ENCODE measurements around the gene CARD9. TPM values are rescaled to one million over a fixed set of nuclear protein-coding genes. Genes with fewer than 3 reads are reported as not detected.

CARD9 gene
- total RNA-seq, 2 donors from 2014 or later, result 0.35 to 1.5 TPM

DNA sequence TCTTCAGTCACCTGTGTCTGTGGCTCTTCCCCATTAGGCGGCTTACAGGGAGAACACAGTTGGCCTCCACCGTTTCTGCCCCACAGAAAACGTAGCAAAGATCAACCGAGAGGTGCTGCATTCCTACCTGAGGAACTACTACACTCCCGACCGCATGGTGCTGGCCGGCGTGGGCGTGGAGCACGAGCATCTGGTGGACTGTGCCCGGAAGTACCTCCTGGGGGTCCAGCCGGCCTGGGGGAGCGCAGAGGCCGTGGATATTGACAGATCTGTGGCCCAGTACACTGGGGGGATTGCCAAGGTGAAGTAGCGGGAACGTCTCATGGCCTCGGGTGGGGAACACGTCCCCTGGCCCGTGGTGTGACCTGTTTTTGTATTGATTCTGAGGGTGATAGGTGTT is 43.4 kb upstream of the CARD9 start:
- Mint-ChIP-seq H3K27me3 (ENCODE audit: insufficient read depth) (no peaks in the 10 kb centered on the region), H3K27ac (no peak overlapping the region), H3K36me3 (ENCODE audit: low read depth) (peaks cover 62% of the 10 kb centered on the region), H3K4me3 (no peak overlapping the region), H3K9me3 (no peaks in the 10 kb centered on the region), H3K4me1 (no peaks in the 10 kb centered on the region)
- Histone ChIP-seq H3K36me3 (ENCODE audit: control insufficient read depth, insufficient read depth, low read length) (peaks cover 86% of the 10 kb centered on the region), H3K4me3 (ENCODE audit: low read length) (no peak overlapping the region), H3K27me3 (ENCODE audit: control insufficient read depth, insufficient read depth, low read length, poor library complexity, severe bottlenecking) (no peaks in the 10 kb centered on the region), H3K9me3 (ENCODE audit: control insufficient read depth, low read length) (no peaks in the 10 kb centered on the region), H3K9ac (ENCODE audit: extremely low read depth, low read length, poor library complexity, severe bottlenecking) (no peak overlapping the region), H3K4me1 (ENCODE audit: control insufficient read depth, insufficient read depth, low read length) (peaks cover 1% of the 10 kb centered on the region), H3K27ac (ENCODE audit: low read depth, low read length) (no peak overlapping the region)
- DNase-seq, result no peak
- TF ChIP-seq, protein P1, sequence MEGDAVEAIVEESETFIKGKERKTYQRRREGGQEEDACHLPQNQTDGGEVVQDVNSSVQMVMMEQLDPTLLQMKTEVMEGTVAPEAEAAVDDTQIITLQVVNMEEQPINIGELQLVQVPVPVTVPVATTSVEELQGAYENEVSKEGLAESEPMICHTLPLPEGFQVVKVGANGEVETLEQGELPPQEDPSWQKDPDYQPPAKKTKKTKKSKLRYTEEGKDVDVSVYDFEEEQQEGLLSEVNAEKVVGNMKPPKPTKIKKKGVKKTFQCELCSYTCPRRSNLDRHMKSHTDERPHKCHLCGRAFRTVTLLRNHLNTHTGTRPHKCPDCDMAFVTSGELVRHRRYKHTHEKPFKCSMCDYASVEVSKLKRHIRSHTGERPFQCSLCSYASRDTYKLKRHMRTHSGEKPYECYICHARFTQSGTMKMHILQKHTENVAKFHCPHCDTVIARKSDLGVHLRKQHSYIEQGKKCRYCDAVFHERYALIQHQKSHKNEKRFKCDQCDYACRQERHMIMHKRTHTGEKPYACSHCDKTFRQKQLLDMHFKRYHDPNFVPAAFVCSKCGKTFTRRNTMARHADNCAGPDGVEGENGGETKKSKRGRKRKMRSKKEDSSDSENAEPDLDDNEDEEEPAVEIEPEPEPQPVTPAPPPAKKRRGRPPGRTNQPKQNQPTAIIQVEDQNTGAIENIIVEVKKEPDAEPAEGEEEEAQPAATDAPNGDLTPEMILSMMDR (conservative IDR thresholded peaks at IDR 0.05), result no peak
- WGBS, 2 experiments (ENCODE audit: insufficient coverage in 1 of 2, insufficient read length in 1 of 2), result 94 to 98% methylated on average over 17 to 19 of the region's 19 CpGs

DNA sequence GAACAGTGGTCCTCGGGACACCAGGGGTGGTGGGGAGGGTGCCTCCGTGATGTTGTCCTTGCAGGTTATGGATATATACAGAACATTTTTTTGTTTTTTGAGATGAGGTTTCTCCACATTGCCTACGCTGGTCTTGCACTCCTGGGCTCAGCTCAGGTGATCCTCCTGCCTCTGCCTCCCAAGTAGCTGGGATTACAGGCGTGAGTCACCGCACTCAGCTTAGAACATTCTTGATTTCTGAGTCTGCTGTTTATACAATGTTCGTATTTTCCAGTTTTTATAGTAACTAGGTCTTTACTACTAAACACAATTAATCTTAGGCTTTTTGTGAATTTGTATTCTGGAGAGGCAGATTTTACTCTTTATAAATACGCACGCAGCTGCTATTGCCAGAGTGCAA is 43.0 kb upstream of the CARD9 start:
- WGBS, 2 experiments (ENCODE audit: insufficient coverage in 1 of 2, insufficient read length in 1 of 2), result 96 to 98% methylated on average over 7 to 8 of the region's 8 CpGs
- H3K4me1 Mint-ChIP-seq, result peaks cover 3% of the 10 kb centered on the region
- DNase-seq, result no peak
- H3K36me3 Mint-ChIP-seq (ENCODE audit: low read depth), result peaks cover 63% of the 10 kb centered on the region
- Histone ChIP-seq H3K4me3 (ENCODE audit: low read length) (no peak overlapping the region), H3K9ac (ENCODE audit: extremely low read depth, low read length, poor library complexity, severe bottlenecking) (no peak overlapping the region), H3K4me1 (ENCODE audit: control insufficient read depth, insufficient read depth, low read length) (peaks cover 5% of the 10 kb centered on the region), H3K36me3 (ENCODE audit: control insufficient read depth, insufficient read depth, low read length) (peaks cover 83% of the 10 kb centered on the region), H3K27me3 (ENCODE audit: control insufficient read depth, insufficient read depth, low read length, poor library complexity, severe bottlenecking) (no peaks in the 10 kb centered on the region), H3K27ac (ENCODE audit: low read depth, low read length) (no peak overlapping the region), H3K9me3 (ENCODE audit: control insufficient read depth, low read length) (no peaks in the 10 kb centered on the region)
- H3K9me3 Mint-ChIP-seq, result no peaks in the 10 kb centered on the region
- H3K27ac Mint-ChIP-seq, result no peak overlapping the region
- TF ChIP-seq, protein P1 (conservative IDR thresholded peaks at IDR 0.05), result no peak
- no peak overlapping the region for H3K4me3 Mint-ChIP-seq
- no peaks in the 10 kb centered on the region for H3K27me3 Mint-ChIP-seq (ENCODE audit: insufficient read depth)

DNA sequence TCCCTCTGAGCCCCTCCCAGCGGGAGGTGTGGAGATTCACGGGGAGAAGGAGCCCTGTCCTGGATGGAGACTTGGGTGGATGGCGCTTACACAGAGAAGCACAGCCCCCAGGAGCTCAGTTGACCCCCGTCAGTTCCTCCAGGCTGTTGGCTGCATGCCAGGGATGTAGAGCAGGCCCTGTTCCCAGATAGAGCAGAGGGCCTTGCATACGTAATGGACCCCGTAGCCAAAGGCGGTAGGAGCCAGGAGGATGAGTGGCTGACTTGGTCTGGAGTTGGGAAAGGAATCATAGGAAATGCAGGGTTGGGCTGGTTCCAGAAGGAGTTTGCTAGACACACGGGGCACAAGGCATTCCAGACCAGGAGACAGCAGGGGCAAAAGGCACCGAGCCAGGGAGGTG is 39.5 kb upstream of the CARD9 start:
- no peak overlapping the region for H3K9ac ChIP-seq (ENCODE audit: extremely low read depth, low read length, poor library complexity, severe bottlenecking)
- H3K4me1 Mint-ChIP-seq, result peaks cover 20% of the 10 kb centered on the region

More for the DNA sequence above, 39.5 kb upstream of the CARD9 start:
- Histone ChIP-seq H3K9me3 (ENCODE audit: control insufficient read depth, low read length) (no peaks in the 10 kb centered on the region), H3K27me3 (ENCODE audit: control insufficient read depth, insufficient read depth, low read length, poor library complexity, severe bottlenecking) (no peaks in the 10 kb centered on the region), H3K4me1 (ENCODE audit: control insufficient read depth, insufficient read depth, low read length) (peaks cover 5% of the 10 kb centered on the region), H3K36me3 (ENCODE audit: control insufficient read depth, insufficient read depth, low read length) (peaks cover 61% of the 10 kb centered on the region), H3K4me3 (ENCODE audit: low read length) (no peak overlapping the region), H3K27ac (ENCODE audit: low read depth, low read length) (no peak overlapping the region)
- Mint-ChIP-seq H3K9me3 (no peaks in the 10 kb centered on the region), H3K4me3 (no peak overlapping the region), H3K27ac (peak overlapping the region; percentile 30), H3K36me3 (ENCODE audit: low read depth) (peaks cover 56% of the 10 kb centered on the region), H3K27me3 (ENCODE audit: insufficient read depth) (no peaks in the 10 kb centered on the region)
- no peak for DNase-seq
- WGBS, 2 experiments (ENCODE audit: insufficient coverage in 1 of 2, insufficient read length in 1 of 2), result 95 to 96% methylated on average over 7 to 9 of the region's 9 CpGs
- TF ChIP-seq, protein P1 (conservative IDR thresholded peaks at IDR 0.05), result no peak
